Inflammatory macrophage treated with lipopolysaccharide for 4 hours (primary cell): ENCODE measurements around the gene PGLYRP3.
"Not testable (repeated sequence)": the region's sequence is repeated elsewhere in the genome, so short reads cannot be mapped to it uniquely, and the experiment has no call there.

Experiments used
- DNase-seq: peaks from one replicate; pipeline ENCODE4 v3.0.0-alpha.2; 2020

PGLYRP3 gene

GRCh38 chr1:153347856-153348255 lies 35.1 kb upstream of the PGLYRP3 start:
- DNase-seq, result no peak

GRCh38 chr1:153347049-153347448 lies 34.3 kb upstream of the PGLYRP3 start:
- not testable (repeated sequence) for DNase-seq

- no peak for DNase-seq
Measured at GRCh38 chr1:153346077-153346723, 33.4 kb upstream of the PGLYRP3 start.

- DNase-seq, result no peak
Measured at GRCh38 chr1:153345187-153346076, 32.7 kb upstream of the PGLYRP3 start.

- peak; percentile 50 for DNase-seq
Measured at GRCh38 chr1:153344718-153345025, 31.9 kb upstream of the PGLYRP3 start.

- DNase-seq, result no peak
Measured at GRCh38 chr1:153343811-153344717, 31.3 kb upstream of the PGLYRP3 start.

- DNase-seq, result no peak
Measured at GRCh38 chr1:153343040-153343681, 30.4 kb upstream of the PGLYRP3 start.

GRCh38 chr1:153342178-153342577 lies 29.4 kb upstream of the PGLYRP3 start:
- no peak for DNase-seq

GRCh38 chr1:153341431-153341934 lies 28.7 kb upstream of the PGLYRP3 start:
- DNase-seq, result no peak

GRCh38 chr1:153340356-153340755 lies 27.6 kb upstream of the PGLYRP3 start:
- no peak for DNase-seq

GRCh38 chr1:153339802-153340201 lies 27.1 kb upstream of the PGLYRP3 start:
- DNase-seq, result no peak

GRCh38 chr1:153337980-153338853 lies 25.5 kb upstream of the PGLYRP3 start:
- DNase-seq, result no peak

GRCh38 chr1:153336650-153337049 lies 23.9 kb upstream of the PGLYRP3 start:
- no peak for DNase-seq

- DNase-seq, result no peak
Measured at GRCh38 chr1:153333902-153334301, 21.1 kb upstream of the PGLYRP3 start.

- DNase-seq, result no peak
Measured at GRCh38 chr1:153324912-153325311, 12.2 kb upstream of the PGLYRP3 start.

GRCh38 chr1:153322568-153322967 lies 9.8 kb upstream of the PGLYRP3 start:
- DNase-seq, result no peak

GRCh38 chr1:153318145-153318544 lies 5.4 kb upstream of the PGLYRP3 start:
- not testable (repeated sequence) for DNase-seq

GRCh38 chr1:153316013-153316412 lies 3.3 kb upstream of the PGLYRP3 start:
- DNase-seq, result not testable (repeated sequence)

GRCh38 chr1:153314388-153314787 lies 1.6 kb upstream of the PGLYRP3 start:
- DNase-seq, result not testable (repeated sequence)

- DNase-seq, result no peak
Measured at GRCh38 chr1:153313288-153313687, 536 bp upstream of the PGLYRP3 start.

GRCh38 chr1:153310526-153310925 lies 2.2 kb downstream of the PGLYRP3 start:
- no peak for DNase-seq

GRCh38 chr1:153309441-153309840 lies 3.3 kb downstream of the PGLYRP3 start:
- no peak for DNase-seq
